Esophagus squamous epithelium (tissue), 5 donors: Measurements from ENCODE around the gene UGT3A1. TPM values are rescaled to one million over a fixed set of nuclear protein-coding genes. Genes with fewer than 3 reads are reported as not detected.
"Not testable (repeated sequence)": the region's sequence is repeated elsewhere in the genome, so short reads cannot be mapped to it uniquely, and the experiment has no call there.

Source experiments
- DNase-seq: peaks from one replicate; lab custom pipeline; 2025; lab: John Stamatoyannopoulos, UW
- H3K27ac ChIP-seq, 4 donors: fragments of 200-600 bp; sonication (generic); one replicate each; pipeline ENCODE4 v1.5.1; 2016 to 2019; ENCODE audit warnings: mild to moderate bottlenecking in 1 of 4
- H3K27me3 ChIP-seq, 4 donors: fragments of 200-600 bp; sonication (generic); 1 replicate in 3 of 4; 2 replicates in 1 of 4; pipeline versions ENCODE4 v1.5.1 to v1.6.0; 2017 to 2021; ENCODE audit warnings: antibody characterized with exemption in 1 of 4
- H3K36me3 ChIP-seq, 3 donors: fragments of 200-600 bp; sonication (generic); one replicate each; pipeline ENCODE4 v1.5.1; 2016 to 2019
- H3K4me1 ChIP-seq, 3 donors: fragments of 200-600 bp; sonication (generic); one replicate each; pipeline ENCODE4 v1.5.1; 2017 to 2019
- H3K4me3 ChIP-seq, 4 donors: fragments of 200-600 bp; sonication (generic); 1 replicate in 3 of 4; 2 replicates in 1 of 4; pipeline ENCODE4 v1.5.1; 2016 to 2019; ENCODE audit warnings: mild to moderate bottlenecking in 2 of 4, moderate library complexity in 1 of 4
- H3K9me3 ChIP-seq, 3 donors: fragments of 200-600 bp; sonication (generic); one replicate each; pipeline ENCODE4 v1.5.1; 2016 to 2019
- CTCF ChIP-seq, 6 experiments: fragments of 450-650 bp in 4 of 6; fragments of 200-600 bp in 2 of 6; sonication (generic) in 2 of 6; IDR thresholded peaks; one replicate each; pipeline ENCODE4 v1.5.1; 2016 to 2019; ENCODE audit warnings: antibody characterized with exemption in 6 of 6, mild to moderate bottlenecking in 4 of 6, moderate library complexity in 4 of 6
- POLR2A ChIP-seq, 4 donors: fragments of 450-650 bp; IDR thresholded peaks; one replicate each; pipeline ENCODE4 v1.6.1; 2017; ENCODE audit warnings: antibody characterized with exemption in 4 of 4, mild to moderate bottlenecking in 4 of 4, moderate library complexity in 3 of 4
- WGBS, 2 donors: methylation state at CpG; one replicate each; pipeline ENCODE4 v1.1.5; 2018; 5-methylcytosine and 5-hydroxymethylcytosine counted together
- intact Hi-C: fragments of 100-400 bp; cut with DNase I; formaldehyde crosslinking; loops from one replicate; pipeline ENCODE4 v1.15.0; 2022
- total RNA-seq, 4 donors: library from RNA; depleted of rRNA; stranded (reverse); fragments of >200 nt; gene quantifications; one replicate each; pipeline ENCODE4 v1.1.0, GENCODE V29; 2016
- donor health status: DM: yes; HTN: yes; CAD: no.

UGT3A1 gene
- total RNA-seq, 4 donors from 2014 or later = 0.11 TPM; not detected in 3

GRCh38 chr5:36031223-36031622, 40.0 kb upstream of the UGT3A1 start:
- Histone ChIP-seq H3K9me3 (no peaks in the 10 kb centered on the region), H3K4me1 (peaks cover 0 to 8% (median 0%) of the 10 kb centered on the region in 3 donors), H3K36me3 (no peaks in the 10 kb centered on the region), H3K27me3 (no peaks in the 10 kb centered on the region), H3K27ac (no peak overlapping the region), H3K4me3 (no peak overlapping the region)
- WGBS, 2 donors = 72 to 77% methylated on average over 6 of the region's 6 CpGs
- TF ChIP-seq POLR2A (IDR thresholded peaks at IDR 0.05) = no peak
- no peak for TF ChIP-seq CTCF (IDR thresholded peaks at IDR 0.05)
- intact Hi-C loops = no loop called here
- DNase-seq = no peak

- WGBS, 2 donors = 100% methylated on average over 1 of the region's 1 CpG
- Histone ChIP-seq H3K27ac (no peak overlapping the region), H3K27me3 (no peaks in the 10 kb centered on the region), H3K4me3 (no peak overlapping the region), H3K9me3 (no peaks in the 10 kb centered on the region), H3K36me3 (no peaks in the 10 kb centered on the region), H3K4me1 (peaks cover 0 to 8% (median 0%) of the 10 kb centered on the region in 3 donors)
- intact Hi-C loops = no loop called here
- DNase-seq = no peak
- TF ChIP-seq POLR2A (IDR thresholded peaks at IDR 0.05) (no peak), CTCF (IDR thresholded peaks at IDR 0.05) (no peak)
These were observed 38.7 kb upstream of the UGT3A1 start for GRCh38 chr5:36029914-36030313.

GRCh38 chr5:36028816-36029465, 37.8 kb upstream of the UGT3A1 start:
- intact Hi-C loops = no loop called here
- no peak overlapping the region for H3K27ac ChIP-seq
- WGBS, 2 donors = 71 to 77% methylated on average over 5 of the region's 5 CpGs
- H3K36me3 ChIP-seq = no peaks in the 10 kb centered on the region
- no peak for TF ChIP-seq POLR2A (IDR thresholded peaks at IDR 0.05)
- TF ChIP-seq CTCF (IDR thresholded peaks at IDR 0.05) = no peak
- DNase-seq = no peak
- no peaks in the 10 kb centered on the region for H3K9me3 ChIP-seq
- peaks cover 0 to 8% (median 0%) of the 10 kb centered on the region in 3 donors for H3K4me1 ChIP-seq
- H3K4me3 ChIP-seq = no peak overlapping the region
- peaks cover 0 to 3% (median 0%) of the 10 kb centered on the region in 4 donors for H3K27me3 ChIP-seq

GRCh38 chr5:36027711-36028110, 36.5 kb upstream of the UGT3A1 start:
- no peak overlapping the region for H3K27ac ChIP-seq
- WGBS, 2 donors = 61 to 70% methylated on average over 3 of the region's 8 CpGs
- H3K9me3 ChIP-seq = no peaks in the 10 kb centered on the region
- TF ChIP-seq CTCF (IDR thresholded peaks at IDR 0.05) = no peak
- no peak for TF ChIP-seq POLR2A (IDR thresholded peaks at IDR 0.05)
- no peak overlapping the region for H3K4me3 ChIP-seq
- no peak for DNase-seq
- H3K4me1 ChIP-seq = peaks cover 0 to 8% (median 0%) of the 10 kb centered on the region in 3 donors
- intact Hi-C loops = no loop called here
- H3K36me3 ChIP-seq = no peaks in the 10 kb centered on the region
- peaks cover 0 to 3% (median 0%) of the 10 kb centered on the region in 4 donors for H3K27me3 ChIP-seq

- WGBS, 2 donors = 53 to 56% methylated on average over 6 of the region's 6 CpGs
- Histone ChIP-seq H3K27me3 (peaks cover 0 to 3% (median 0%) of the 10 kb centered on the region in 4 donors), H3K27ac (no peak overlapping the region), H3K4me3 (no peak overlapping the region), H3K9me3 (no peaks in the 10 kb centered on the region), H3K4me1 (peaks cover 0 to 8% (median 0%) of the 10 kb centered on the region in 3 donors), H3K36me3 (no peaks in the 10 kb centered on the region)
- intact Hi-C loops = no loop called here
- DNase-seq = no peak
- TF ChIP-seq CTCF (IDR thresholded peaks at IDR 0.05) = no peak
- no peak for TF ChIP-seq POLR2A (IDR thresholded peaks at IDR 0.05)
These were observed 35.7 kb upstream of the UGT3A1 start for GRCh38 chr5:36026706-36027465.

GRCh38 chr5:36022246-36022645, 31.1 kb upstream of the UGT3A1 start:
- H3K27ac ChIP-seq, H3K4me3 ChIP-seq, DNase-seq, H3K27me3 ChIP-seq, intact Hi-C loops, H3K4me1 ChIP-seq, H3K36me3 ChIP-seq, H3K9me3 ChIP-seq: not testable (repeated sequence)
- 71% methylated on average over 6 of the region's 6 CpGs for WGBS, 2 donors

GRCh38 chr5:36019584-36019983, 28.4 kb upstream of the UGT3A1 start:
- intact Hi-C loops = not testable (repeated sequence)
- 89 to 93% methylated on average over 5 of the region's 5 CpGs for WGBS, 2 donors

More at GRCh38 chr5:36019584-36019983, 28.4 kb upstream of the UGT3A1 start:
- not testable (repeated sequence) for H3K36me3 ChIP-seq, H3K27me3 ChIP-seq, H3K4me3 ChIP-seq, DNase-seq, H3K27ac ChIP-seq
- peaks cover 0 to 13% (median 0%) of the 10 kb centered on the region in 3 donors for H3K4me1 ChIP-seq
- H3K9me3 ChIP-seq = peaks cover 0 to 11% (median 11%) of the 10 kb centered on the region in 3 donors
